ENCODE measurements around the gene CCDC137. TPM values are rescaled to one million over a fixed set of nuclear protein-coding genes. Genes with fewer than 3 reads are reported as not detected.

CCDC137 gene
- total RNA-seq, 1 donor from 2014 or later: 32.1 TPM

DNA sequence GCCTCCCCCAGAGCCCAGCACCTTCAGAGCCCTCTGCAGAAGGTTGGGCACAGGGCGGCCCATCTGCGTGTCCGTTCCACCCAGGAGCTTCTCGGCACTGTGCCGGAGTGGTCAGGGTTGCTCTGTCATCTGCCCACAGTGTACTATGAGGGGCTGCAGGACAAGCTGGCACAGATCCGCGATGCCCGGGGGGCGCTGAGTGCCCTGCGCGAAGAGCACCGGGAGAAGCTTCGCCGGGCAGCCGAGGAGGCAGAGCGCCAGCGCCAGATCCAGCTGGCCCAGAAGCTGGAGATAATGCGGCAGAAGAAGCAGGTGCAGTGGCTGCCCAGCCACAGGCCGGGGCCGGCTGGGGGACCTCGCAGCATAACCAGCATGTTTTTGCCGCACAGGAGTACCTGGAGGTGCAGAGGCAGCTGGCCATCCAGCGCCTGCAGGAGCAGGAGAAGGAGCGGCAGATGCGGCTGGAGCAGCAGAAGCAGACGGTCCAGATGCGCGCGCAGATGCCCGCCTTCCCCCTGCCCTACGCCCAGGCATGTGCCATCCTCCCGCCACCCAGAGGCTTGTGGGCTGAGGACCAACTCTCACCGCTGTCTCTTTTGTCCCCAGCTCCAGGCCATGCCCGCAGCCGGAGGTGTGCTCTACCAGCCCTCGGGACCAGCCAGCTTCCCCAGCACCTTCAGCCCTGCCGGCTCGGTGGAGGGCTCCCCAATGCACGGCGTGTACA lies 29.8 kb downstream of the CCDC137 start:
- Mint-ChIP-seq H3K4me1 (ENCODE audit: unreplicated experiment) (no peaks in the 10 kb centered on the region), H3K27me3 (no peaks in the 10 kb centered on the region), H3K4me3 (no peak overlapping the region), H3K9me3 (no peaks in the 10 kb centered on the region), H3K36me3 (peaks cover 12% of the 10 kb centered on the region), H3K27ac (no peak overlapping the region)
- TF ChIP-seq, protein P1, sequence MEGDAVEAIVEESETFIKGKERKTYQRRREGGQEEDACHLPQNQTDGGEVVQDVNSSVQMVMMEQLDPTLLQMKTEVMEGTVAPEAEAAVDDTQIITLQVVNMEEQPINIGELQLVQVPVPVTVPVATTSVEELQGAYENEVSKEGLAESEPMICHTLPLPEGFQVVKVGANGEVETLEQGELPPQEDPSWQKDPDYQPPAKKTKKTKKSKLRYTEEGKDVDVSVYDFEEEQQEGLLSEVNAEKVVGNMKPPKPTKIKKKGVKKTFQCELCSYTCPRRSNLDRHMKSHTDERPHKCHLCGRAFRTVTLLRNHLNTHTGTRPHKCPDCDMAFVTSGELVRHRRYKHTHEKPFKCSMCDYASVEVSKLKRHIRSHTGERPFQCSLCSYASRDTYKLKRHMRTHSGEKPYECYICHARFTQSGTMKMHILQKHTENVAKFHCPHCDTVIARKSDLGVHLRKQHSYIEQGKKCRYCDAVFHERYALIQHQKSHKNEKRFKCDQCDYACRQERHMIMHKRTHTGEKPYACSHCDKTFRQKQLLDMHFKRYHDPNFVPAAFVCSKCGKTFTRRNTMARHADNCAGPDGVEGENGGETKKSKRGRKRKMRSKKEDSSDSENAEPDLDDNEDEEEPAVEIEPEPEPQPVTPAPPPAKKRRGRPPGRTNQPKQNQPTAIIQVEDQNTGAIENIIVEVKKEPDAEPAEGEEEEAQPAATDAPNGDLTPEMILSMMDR (conservative IDR thresholded peaks at IDR 0.05): no peak
- DNase-seq (ENCODE audit: extremely low spot score, unreplicated experiment): no peak

DNA sequence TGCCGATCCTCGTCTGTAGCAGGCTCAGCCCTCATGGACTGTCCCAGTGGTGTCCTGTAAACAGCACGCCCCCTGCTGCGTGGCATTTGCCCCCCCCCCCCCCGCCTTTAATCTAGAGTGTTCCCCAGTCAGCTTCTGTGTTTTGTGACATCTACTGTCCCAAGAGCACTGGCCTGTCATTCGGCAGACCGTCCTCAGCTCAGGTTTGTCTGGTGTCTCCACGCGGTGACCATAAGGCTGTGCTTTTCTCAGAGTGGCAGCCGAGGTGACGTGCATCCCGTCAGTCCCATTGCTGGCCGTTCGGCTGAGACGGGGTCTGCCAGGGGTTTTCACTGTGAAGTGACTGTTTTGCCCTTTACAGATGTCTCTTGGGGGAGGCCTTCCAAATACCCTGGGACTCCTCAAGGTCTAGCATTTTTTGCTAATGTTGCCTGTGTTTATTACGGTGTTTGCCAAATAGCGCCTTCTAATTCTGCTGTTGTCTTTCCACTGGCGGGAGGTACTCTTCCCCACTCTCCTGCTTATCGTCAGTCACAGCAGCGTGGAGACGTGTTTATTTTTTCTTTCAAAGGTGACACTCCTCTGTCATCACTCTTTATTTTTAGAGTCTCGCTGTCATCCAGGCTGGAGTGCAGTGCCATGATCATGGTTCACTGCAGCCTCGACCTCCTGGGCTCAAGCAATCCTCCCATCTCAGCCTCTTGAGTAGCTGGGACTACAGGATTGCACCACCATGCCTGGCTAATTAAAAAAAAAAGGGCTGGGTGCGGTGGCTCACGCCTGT lies 30.9 kb downstream of the CCDC137 start:
- TF ChIP-seq, protein P1 (conservative IDR thresholded peaks at IDR 0.05): no peak
- Mint-ChIP-seq H3K9me3 (no peaks in the 10 kb centered on the region), H3K27me3 (no peaks in the 10 kb centered on the region), H3K36me3 (peaks cover 12% of the 10 kb centered on the region), H3K4me3 (no peak overlapping the region), H3K27ac (no peak overlapping the region), H3K4me1 (ENCODE audit: unreplicated experiment) (peaks cover 4% of the 10 kb centered on the region)
- no peak for DNase-seq (ENCODE audit: extremely low spot score, unreplicated experiment)

DNA sequence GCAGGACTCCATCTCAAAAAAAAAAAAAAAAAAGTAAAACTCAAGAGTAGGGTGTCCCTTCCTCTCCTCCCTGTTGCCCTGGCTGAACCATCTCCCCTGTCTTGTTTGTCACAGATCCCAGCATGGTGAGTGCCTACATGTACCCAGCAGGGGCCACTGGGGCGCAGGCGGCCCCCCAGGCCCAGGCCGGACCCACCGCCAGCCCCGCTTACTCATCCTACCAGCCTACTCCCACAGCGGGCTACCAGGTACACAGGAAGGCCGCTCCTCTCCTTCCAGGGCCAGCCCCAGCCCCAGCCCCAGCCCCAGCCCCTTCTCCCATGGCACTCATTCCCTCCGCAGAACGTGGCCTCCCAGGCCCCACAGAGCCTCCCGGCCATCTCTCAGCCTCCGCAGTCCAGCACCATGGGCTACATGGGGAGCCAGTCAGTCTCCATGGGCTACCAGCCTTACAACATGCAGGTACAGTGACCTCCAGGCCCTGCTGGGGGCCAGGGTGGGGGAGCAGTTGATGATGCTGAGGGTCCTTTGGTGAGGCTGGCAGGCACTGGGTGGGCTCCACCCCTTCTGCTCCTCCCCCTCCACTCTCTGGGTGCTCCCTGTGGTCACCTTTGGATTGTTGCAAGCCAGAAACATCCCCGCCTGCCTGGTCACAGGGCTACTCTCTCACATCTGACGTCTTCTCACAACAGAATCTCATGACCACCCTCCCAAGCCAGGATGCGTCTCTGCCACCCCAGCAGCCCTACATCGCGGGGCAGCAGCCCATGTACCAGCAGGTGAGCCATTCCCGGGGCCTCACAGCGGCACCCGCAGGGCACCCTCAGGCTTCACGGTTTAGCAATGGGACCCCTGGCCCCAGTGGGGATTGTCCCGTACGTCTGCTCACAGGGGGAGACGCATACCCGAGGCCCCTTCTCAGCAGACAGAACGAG lies 34.1 kb downstream of the CCDC137 start:
- peaks cover 16% of the 10 kb centered on the region for H3K36me3 Mint-ChIP-seq

DNA sequence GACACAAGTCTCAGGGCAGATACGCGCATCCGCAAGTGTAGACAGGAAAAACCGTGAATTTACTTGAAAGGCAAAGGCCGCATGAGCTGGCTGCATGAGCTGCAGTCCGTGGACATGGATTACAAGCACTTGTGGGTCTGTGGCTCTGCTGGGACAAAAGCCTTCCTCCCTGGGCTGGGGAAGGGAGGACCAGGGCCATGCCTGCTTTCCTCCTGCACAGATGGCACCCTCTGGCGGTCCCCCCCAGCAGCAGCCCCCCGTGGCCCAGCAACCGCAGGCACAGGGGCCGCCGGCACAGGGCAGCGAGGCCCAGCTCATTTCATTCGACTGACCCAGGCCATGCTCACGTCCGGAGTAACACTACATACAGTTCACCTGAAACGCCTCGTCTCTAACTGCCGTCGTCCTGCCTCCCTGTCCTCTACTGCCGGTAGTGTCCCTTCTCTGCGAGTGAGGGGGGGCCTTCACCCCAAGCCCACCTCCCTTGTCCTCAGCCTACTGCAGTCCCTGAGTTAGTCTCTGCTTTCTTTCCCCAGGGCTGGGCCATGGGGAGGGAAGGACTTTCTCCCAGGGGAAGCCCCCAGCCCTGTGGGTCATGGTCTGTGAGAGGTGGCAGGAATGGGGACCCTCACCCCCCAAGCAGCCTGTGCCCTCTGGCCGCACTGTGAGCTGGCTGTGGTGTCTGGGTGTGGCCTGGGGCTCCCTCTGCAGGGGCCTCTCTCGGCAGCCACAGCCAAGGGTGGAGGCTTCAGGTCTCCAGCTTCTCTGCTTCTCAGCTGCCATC lies 34.9 kb downstream of the CCDC137 start:
- H3K4me1 Mint-ChIP-seq (ENCODE audit: unreplicated experiment): peaks cover 4% of the 10 kb centered on the region
- no peaks in the 10 kb centered on the region for H3K27me3 Mint-ChIP-seq
- H3K4me3 Mint-ChIP-seq: peak overlapping the region; percentile 94
- H3K27ac Mint-ChIP-seq: peak overlapping the region; percentile 66
- TF ChIP-seq, protein P1 (conservative IDR thresholded peaks at IDR 0.05): no peak
- H3K36me3 Mint-ChIP-seq: peaks cover 20% of the 10 kb centered on the region
- DNase-seq (ENCODE audit: extremely low spot score, unreplicated experiment): no peak
- no peaks in the 10 kb centered on the region for H3K9me3 Mint-ChIP-seq

More for the DNA sequence above, 34.1 kb downstream of the CCDC137 start:
- peak overlapping the region; percentile 63 for H3K4me3 Mint-ChIP-seq
- TF ChIP-seq, protein P1 (conservative IDR thresholded peaks at IDR 0.05): no peak
- no peaks in the 10 kb centered on the region for H3K27me3 Mint-ChIP-seq
- peaks cover 4% of the 10 kb centered on the region for H3K4me1 Mint-ChIP-seq (ENCODE audit: unreplicated experiment)
- H3K27ac Mint-ChIP-seq: peak overlapping the region; percentile 66
- no peaks in the 10 kb centered on the region for H3K9me3 Mint-ChIP-seq
- no peak for DNase-seq (ENCODE audit: extremely low spot score, unreplicated experiment)

Data from type B pancreatic cell (in vitro differentiated cells).